Epithelial cell of proximal tubule (primary cell): ENCODE results near the gene ARHGEF4. TPM values are rescaled to one million over a fixed set of nuclear protein-coding genes. Genes with fewer than 3 reads are reported as not detected.

Experiments used
- DNase-seq: peaks from one replicate; pipeline ENCODE4 v3.0.0-alpha.2; 2011; ENCODE audit warnings: low read depth
- H3K4me3 ChIP-seq: 2 replicates; pipeline ENCODE4 v1.5.1; 2011; ENCODE audit warnings: low read depth, mild to moderate bottlenecking, low read length
- total RNA-seq: library from RNA; depleted of rRNA; stranded (reverse); fragments of >200 nt; gene quantifications from 2 replicates; pipeline ENCODE4 v1.2.3, GENCODE V29; 2015
- TF ChIP-seq, protein P1 (sequence below): conservative IDR thresholded peaks from 2 replicates; pipeline ENCODE4 v1.5.1; 2012; ENCODE audit warnings: low read depth, mild to moderate bottlenecking, low read length

The ARHGEF4 gene
- total RNA-seq, 1 donor from 2014 or later, result 2.1 TPM

DNA sequence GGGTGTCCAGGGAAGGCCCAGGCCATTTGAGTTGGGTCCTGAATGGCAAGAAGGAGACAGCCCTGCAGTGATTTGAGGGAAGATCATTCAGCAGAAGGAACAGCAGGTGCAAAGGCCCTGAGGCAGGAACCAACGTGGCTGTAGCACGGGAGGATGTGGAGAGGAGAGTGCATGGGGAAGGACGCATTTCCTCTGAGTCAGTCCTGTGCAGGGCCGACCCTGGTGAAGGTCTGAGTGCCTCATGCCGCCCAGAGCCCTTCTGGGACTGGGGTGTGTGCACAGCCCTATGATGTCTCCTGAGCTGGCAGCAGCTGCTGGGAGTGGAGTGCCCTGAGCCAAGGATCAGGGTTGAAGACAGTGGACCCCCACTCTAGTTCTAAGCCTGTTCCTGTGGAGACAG is 17.9 kb upstream of the ARHGEF4 start:
- DNase-seq, result no peak
- TF ChIP-seq, protein P1, sequence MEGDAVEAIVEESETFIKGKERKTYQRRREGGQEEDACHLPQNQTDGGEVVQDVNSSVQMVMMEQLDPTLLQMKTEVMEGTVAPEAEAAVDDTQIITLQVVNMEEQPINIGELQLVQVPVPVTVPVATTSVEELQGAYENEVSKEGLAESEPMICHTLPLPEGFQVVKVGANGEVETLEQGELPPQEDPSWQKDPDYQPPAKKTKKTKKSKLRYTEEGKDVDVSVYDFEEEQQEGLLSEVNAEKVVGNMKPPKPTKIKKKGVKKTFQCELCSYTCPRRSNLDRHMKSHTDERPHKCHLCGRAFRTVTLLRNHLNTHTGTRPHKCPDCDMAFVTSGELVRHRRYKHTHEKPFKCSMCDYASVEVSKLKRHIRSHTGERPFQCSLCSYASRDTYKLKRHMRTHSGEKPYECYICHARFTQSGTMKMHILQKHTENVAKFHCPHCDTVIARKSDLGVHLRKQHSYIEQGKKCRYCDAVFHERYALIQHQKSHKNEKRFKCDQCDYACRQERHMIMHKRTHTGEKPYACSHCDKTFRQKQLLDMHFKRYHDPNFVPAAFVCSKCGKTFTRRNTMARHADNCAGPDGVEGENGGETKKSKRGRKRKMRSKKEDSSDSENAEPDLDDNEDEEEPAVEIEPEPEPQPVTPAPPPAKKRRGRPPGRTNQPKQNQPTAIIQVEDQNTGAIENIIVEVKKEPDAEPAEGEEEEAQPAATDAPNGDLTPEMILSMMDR, result no peak
- no peak overlapping the region for H3K4me3 ChIP-seq

DNA sequence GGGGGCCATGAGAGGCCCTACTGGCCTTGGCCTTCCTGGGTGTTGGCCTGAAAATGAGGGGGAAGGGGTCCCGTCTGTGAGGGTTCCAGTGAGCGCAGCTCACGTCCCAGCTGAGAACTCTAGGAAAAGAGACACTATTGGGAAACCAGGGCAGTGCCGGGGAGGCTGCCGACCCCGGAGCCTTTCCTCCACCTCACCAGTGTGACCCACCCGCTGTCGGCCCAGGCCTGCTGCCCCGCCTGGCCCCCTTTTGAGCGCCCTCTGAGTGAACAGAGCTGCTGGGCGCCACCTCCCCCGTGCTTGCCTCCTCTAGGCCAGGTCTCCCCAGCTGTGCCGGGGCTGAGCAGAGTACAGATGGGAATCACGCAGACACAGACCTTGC is 17.5 kb upstream of the ARHGEF4 start:
- TF ChIP-seq, protein P1, result no peak
- no peak overlapping the region for H3K4me3 ChIP-seq
- DNase-seq, result no peak

DNA sequence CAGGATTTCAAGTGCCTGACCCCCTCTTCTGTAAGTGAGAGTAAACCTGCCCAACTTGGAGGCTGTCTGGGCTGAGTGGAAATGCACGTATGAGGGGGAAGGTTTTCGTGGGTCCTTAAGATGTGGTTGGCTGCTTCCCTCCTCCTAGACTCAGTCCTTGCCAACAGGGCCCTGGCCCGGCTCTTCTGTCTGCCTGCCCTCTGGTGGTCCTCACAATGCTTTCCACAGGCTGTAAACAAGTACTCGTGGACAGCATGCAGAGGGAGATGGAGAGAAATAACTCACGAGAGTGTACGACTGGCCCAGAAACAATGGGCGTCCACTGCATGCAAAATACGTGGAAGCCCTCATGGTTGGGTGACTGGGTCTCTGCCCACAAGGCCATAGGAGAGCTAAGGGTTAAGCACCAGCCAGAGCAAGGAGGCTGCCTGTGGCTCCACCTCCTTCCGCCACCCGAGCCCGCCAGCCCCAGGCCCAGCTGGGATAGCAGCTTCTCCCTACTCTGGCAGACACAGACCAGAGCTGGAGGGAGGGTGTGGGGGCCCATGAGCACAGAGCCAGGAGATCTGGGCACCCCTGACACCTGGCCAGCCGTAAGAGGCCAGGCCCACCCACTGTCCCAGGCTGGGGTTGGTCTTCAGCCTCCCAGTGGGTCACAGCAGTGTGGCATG is 17.0 kb upstream of the ARHGEF4 start:
- TF ChIP-seq, protein P1, result no peak
- no peak for DNase-seq

DNA sequence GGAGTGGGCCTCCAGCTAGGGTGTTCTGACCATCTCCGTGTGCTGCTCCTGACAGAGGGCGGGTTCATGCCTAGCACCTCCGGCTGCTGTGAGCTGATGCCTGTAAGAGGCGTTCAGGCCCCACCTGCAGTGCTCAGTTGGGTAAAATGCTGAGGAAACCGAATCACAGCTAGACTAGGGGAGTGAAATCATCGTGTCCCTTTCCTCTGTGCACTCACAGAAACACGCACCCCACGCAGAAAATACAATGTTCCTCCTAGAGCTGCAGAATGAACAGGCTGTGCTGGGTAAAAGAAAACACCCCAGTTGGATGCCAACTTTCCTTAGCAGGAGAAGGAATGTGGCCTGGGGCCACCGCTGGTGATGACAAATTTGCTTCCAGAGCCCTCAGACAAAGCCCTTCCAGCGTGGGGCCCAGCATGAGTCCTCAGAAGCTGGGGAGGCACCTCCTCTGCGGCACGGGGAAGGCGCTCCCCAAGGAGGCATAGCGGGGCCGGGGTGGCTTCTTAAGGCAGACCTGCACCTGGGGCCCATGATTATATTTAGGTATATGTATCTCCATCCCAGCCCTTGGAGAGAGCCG is 16.3 kb upstream of the ARHGEF4 start:
- TF ChIP-seq, protein P1, result no peak
- no peak for DNase-seq
- H3K4me3 ChIP-seq, result no peak overlapping the region

More for the DNA sequence above, 17.0 kb upstream of the ARHGEF4 start:
- H3K4me3 ChIP-seq, result no peak overlapping the region

DNA sequence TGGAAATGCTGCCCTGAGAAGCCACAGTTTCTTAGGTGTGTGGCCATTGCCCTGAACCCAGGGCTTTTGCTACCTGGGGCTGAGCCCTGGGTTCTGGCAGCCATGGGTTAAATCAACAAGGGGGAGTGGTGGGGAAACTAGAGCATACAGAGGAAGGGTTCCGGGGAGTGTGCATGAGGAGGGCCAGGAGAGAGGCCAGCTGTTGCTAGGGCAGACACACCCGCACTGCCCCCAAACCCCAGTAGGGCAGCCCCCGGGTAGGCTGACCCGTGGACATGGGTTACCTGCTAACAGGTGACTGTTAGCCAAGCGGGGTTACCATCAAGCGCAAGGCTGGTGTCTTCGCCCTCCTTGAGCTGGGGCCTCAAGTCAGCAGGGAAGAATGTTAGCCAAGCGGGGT is 14.8 kb upstream of the ARHGEF4 start:
- TF ChIP-seq, protein P1, result no peak

DNA sequence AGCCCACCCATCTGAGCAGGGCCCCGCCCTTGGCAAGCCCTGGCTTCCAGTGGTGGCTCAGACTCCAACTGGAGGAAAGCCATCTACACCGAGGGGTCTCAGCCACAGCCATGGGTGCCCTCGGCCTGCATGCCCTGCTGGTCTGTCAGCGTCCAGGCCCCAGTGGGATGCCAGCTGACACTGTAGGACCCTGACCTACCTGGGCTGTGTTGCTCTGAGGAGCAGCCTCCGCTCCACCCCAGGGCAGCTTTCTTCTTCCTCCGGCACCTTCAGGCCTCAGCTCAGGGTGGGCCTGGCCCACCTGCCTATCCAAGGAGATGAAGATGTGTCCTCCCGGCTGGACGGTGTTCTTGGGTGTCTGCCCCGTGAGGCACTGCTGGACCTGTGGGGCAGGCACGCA is 13.9 kb upstream of the ARHGEF4 start:
- H3K4me3 ChIP-seq, result no peak overlapping the region
- TF ChIP-seq, protein P1, result no peak
- no peak for DNase-seq

More for the DNA sequence above, 14.8 kb upstream of the ARHGEF4 start:
- no peak for DNase-seq
- H3K4me3 ChIP-seq, result no peak overlapping the region
